ENCODE measurements around the gene TUBB4B. TPM values are rescaled to one million over a fixed set of nuclear protein-coding genes. Genes with fewer than 3 reads are reported as not detected.

Gene TUBB4B
- 100 to 1,000 TPM; 286 to 379 (median 332) TPM for total RNA-seq
- long read RNA-seq, donor 1, transcript TUBB4B-201 (4 exons, 1,637 nt), result major isoform, 293 of 399 reads
- long read RNA-seq, donor 1, partial matches to known transcripts, result 8 of 399 reads
- long read RNA-seq, donor 1, other reads (novel, unspliced or antisense), result 97 of 399 reads
- long read RNA-seq, donor 2, transcript TUBB4B-201 (4 exons, 1,637 nt), result major isoform, 517 of 533 reads
- long read RNA-seq, donor 2, partial matches to known transcripts, result 15 of 533 reads
- long read RNA-seq, donor 2, other reads (novel, unspliced or antisense), result 0 of 533 reads

GRCh38 chr9:137240841-137241489 is at the start of gene TUBB4B:
TSS of gene TUBB4B (plus strand) at chr9:137241287. CDS start at chr9:137241361, 74 bp downstream.
- intact Hi-C loops (cut with DNase I, micrococcal nuclease), result no loop called here
- H3K4me1 ChIP-seq (ENCODE audit: low read depth), result peaks cover 56% of the 10 kb centered on the region
- ATAC-seq, result peak; percentile 77
- TF ChIP-seq, protein P1, sequence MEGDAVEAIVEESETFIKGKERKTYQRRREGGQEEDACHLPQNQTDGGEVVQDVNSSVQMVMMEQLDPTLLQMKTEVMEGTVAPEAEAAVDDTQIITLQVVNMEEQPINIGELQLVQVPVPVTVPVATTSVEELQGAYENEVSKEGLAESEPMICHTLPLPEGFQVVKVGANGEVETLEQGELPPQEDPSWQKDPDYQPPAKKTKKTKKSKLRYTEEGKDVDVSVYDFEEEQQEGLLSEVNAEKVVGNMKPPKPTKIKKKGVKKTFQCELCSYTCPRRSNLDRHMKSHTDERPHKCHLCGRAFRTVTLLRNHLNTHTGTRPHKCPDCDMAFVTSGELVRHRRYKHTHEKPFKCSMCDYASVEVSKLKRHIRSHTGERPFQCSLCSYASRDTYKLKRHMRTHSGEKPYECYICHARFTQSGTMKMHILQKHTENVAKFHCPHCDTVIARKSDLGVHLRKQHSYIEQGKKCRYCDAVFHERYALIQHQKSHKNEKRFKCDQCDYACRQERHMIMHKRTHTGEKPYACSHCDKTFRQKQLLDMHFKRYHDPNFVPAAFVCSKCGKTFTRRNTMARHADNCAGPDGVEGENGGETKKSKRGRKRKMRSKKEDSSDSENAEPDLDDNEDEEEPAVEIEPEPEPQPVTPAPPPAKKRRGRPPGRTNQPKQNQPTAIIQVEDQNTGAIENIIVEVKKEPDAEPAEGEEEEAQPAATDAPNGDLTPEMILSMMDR (IDR thresholded peaks at IDR 0.05), result no peak
- peak; percentile 98 to 99 (median 99) for DNase-seq
- no peaks in the 10 kb centered on the region for H3K9me3 ChIP-seq
- peak within 1 kb of the TSS; percentile 65 for H3K4me3 ChIP-seq
- peaks cover 4% of the 10 kb centered on the region for H3K36me3 ChIP-seq (ENCODE audit: low read depth)

DNA sequence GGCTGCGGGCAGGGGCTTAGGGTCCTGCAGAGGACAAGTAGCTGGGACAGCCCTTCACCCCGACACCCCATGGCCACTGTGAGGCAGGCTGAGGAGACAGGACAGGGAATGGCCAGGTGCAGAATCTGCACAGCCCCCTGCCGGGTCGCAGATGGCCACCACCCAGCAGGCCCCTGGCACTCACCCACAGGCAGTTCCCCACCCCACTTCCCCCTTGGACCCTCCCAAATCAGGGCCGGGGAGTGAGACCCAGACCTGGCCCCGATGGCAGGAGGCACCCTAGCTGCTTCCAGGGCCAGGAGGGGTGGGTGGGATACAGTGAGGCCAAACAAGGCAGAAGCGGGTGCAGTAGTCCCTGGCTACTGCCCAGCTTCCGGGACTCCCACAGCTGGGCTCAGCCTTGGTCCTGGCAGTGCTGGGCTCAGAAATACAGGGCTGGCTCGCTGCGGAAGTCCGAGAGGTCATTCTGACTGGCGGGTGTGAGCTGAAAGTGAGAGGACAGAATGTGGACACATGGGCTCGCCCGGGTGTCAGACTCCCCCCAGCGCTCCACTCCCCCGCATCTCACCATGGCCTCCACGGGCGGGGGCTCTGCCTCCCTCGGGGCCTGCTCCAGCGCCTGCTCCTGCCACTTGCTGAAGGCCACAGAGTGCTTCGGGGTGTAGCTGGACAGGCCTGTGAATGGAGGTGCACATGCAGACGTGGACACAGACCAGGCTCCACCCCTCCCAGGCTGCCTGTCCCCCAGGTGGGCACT is 49.2 kb upstream of the TUBB4B start:
- no peaks in the 10 kb centered on the region for H3K36me3 ChIP-seq (ENCODE audit: low read depth)
- H3K4me1 ChIP-seq (ENCODE audit: low read depth), result peaks cover 63% of the 10 kb centered on the region
- intact Hi-C loops (cut with DNase I, micrococcal nuclease), result no loop called here
- H3K9me3 ChIP-seq, result no peaks in the 10 kb centered on the region
- no peak overlapping the region for H3K4me3 ChIP-seq
- ATAC-seq, result no peak
- DNase-seq, result no peak
- TF ChIP-seq, protein P1 (IDR thresholded peaks at IDR 0.05), result no peak

GRCh38 chr9:137192448-137192780 is 48.7 kb upstream of the TUBB4B start:
- no peak for ATAC-seq
- intact Hi-C loops (cut with DNase I, micrococcal nuclease), result no loop called here
- H3K4me1 ChIP-seq (ENCODE audit: low read depth), result peaks cover 60% of the 10 kb centered on the region
- no peak overlapping the region for H3K4me3 ChIP-seq
- H3K9me3 ChIP-seq, result no peaks in the 10 kb centered on the region
- H3K36me3 ChIP-seq (ENCODE audit: low read depth), result no peaks in the 10 kb centered on the region
- no peak for DNase-seq
- TF ChIP-seq, protein P1 (IDR thresholded peaks at IDR 0.05), result no peak

GRCh38 chr9:137192859-137193258 is 48.2 kb upstream of the TUBB4B start:
- TF ChIP-seq, protein P1 (IDR thresholded peaks at IDR 0.05), result no peak
- Histone ChIP-seq H3K4me3 (no peak overlapping the region), H3K4me1 (ENCODE audit: low read depth) (peaks cover 60% of the 10 kb centered on the region), H3K36me3 (ENCODE audit: low read depth) (no peaks in the 10 kb centered on the region), H3K9me3 (no peaks in the 10 kb centered on the region)
- no peak for ATAC-seq
- DNase-seq, result peak in 1 of 3 donors; percentile 33
- intact Hi-C loops (cut with DNase I, micrococcal nuclease), result no loop called here

- no peaks in the 10 kb centered on the region for H3K36me3 ChIP-seq (ENCODE audit: low read depth)
- H3K4me1 ChIP-seq (ENCODE audit: low read depth), result peaks cover 64% of the 10 kb centered on the region
- intact Hi-C loops (cut with DNase I, micrococcal nuclease), result no loop called here
- DNase-seq (no peak), ATAC-seq (no peak)
- H3K4me3 ChIP-seq, result no peak overlapping the region
- H3K9me3 ChIP-seq, result no peaks in the 10 kb centered on the region
- TF ChIP-seq, protein P1 (IDR thresholded peaks at IDR 0.05), result no peak
Observed at GRCh38 chr9:137193771-137194170, 47.3 kb upstream of the TUBB4B start.
